Stimulated activated naive CD4-positive, alpha-beta T cell treated with Interleukin-2 at 50 U/mL for 16 hours (primary cell): ENCODE results near the gene N4BP3.
A peak's percentile ranks its signal among the peaks of the same experiment; 100 is the strongest.
"Not testable (repeated sequence)": the region's sequence is repeated elsewhere in the genome, so short reads cannot be mapped to it uniquely, and the experiment has no call there.

Experiments used
- DNase-seq: peaks from one replicate; lab custom pipeline; 2025; lab: John Stamatoyannopoulos, UW

N4BP3 gene, protein sequence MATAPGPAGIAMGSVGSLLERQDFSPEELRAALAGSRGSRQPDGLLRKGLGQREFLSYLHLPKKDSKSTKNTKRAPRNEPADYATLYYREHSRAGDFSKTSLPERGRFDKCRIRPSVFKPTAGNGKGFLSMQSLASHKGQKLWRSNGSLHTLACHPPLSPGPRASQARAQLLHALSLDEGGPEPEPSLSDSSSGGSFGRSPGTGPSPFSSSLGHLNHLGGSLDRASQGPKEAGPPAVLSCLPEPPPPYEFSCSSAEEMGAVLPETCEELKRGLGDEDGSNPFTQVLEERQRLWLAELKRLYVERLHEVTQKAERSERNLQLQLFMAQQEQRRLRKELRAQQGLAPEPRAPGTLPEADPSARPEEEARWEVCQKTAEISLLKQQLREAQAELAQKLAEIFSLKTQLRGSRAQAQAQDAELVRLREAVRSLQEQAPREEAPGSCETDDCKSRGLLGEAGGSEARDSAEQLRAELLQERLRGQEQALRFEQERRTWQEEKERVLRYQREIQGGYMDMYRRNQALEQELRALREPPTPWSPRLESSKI

DNA sequence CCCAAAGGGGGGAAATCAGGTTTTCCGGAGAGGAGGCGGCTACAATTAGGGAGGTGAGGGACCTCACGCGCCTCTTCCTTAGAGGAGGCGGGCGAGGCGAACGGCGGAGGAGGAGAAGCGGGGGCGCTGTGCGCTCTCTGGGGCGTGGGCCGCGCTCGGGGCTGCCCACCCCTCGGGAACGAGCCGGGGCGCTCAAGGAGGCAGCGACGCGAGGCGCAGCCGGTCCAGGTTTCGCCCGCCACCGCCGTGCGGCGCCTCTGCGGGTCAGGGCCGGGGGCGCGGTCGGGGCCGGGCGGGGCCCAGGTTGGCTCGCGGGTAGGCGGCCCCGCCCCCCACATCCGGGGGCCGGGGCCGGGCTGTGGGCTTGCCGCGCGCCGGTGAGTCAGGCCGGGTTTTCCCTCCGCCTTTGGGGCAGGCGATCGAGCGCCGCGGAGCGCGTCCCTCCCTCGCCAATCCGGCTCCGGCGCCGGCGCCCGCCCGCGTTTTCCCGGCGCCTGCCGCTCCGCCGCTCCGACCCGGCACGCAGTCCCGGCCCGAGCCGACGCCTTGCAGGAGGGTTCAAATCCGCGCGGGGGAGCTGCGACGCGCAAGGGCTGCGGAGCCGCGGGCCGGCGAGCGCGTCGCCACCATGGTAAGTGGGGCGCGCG is at the start of gene N4BP3:
TSS of gene N4BP3 (plus strand) at position 392 of the 647 bp plus-strand sequence. CDS start 6,052 bp downstream, outside the sequence.
- peak; percentile 79 for DNase-seq

- DNase-seq, result no peak
Observed at GRCh38 chr5:178067755-178068154, 45.6 kb upstream of the N4BP3 start.

DNA sequence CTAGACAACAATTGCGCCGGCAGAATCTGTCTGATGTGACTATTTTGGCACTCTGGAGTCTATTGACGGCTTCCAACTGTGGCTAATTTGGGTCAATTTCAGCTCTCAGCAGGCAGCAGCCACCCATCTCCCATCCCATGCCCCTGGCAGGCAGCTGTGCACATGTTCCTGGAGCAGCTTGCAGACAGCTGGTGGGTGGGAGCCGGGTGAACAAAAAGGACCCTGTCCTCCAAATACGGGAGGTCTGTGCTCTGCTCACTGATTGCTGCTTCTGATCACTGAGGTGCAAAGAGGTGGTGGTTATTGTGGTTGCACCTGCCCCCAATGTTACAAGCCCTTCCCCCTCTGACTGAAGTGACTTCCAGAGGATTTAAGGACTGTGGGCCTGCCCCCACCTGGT is 45.0 kb upstream of the N4BP3 start:
- DNase-seq, result no peak

- DNase-seq, result no peak
Observed at GRCh38 chr5:178069909-178070308, 43.4 kb upstream of the N4BP3 start.

DNA sequence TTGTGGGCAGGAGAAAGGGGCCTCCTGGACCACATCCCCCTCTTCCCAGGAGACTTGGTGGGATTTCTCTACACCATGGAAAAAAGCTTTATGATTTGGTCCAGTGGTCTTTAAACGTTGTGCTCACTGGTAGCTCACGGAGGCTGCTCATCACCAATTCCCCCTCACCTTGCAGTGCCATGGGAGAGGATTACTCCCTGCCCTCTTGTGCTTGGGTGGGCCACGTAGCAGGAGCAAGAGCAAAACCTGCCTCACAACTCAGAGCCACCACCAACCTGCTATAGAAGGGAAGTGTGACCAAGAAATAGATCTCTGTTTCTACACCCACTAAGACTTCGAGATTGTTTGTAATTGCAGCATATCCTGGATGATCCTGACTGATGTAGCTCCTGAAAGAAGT is 42.2 kb upstream of the N4BP3 start:
- no peak for DNase-seq

DNA sequence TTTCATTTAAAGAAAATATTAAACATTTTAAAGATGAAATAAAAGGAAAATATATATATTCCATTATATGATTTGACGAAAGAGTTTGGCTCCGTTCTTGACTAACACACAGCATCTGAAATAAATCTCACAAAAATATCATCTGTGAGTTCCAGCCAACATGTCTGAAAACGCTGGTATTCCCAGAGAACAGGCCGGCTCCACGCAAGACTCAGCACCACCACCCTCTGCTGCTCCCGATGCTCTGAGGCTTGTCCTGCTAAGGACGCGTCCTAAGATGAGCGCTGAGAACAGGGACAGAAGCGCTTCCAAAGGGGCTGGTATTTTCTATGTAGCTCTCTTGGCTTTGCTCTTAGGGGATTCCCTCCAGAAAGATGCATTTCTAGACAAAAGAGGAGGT is 40.6 kb upstream of the N4BP3 start:
- no peak for DNase-seq

- no peak for DNase-seq
Observed at GRCh38 chr5:178074266-178074952, 38.9 kb upstream of the N4BP3 start.

DNA sequence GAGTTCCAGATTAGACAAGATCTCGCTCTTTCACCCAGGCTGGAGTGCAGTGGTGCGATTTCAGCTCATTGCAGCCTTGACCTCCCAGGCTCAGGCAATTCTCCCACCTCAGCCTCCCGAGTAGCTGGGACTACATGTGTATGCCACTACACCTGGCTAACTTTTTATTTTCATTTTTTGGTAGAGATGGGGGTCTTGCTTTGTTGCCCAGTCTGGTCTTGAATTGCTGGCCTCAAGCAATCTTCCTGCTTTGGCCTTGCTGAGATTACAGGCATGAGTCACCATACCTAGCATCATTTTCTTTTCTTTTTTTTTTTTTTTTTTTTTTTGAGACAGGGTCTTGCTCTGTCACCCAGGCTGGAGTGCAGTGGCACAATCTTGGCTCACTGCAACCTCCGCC is 36.4 kb upstream of the N4BP3 start:
- DNase-seq, result not testable (repeated sequence)

DNA sequence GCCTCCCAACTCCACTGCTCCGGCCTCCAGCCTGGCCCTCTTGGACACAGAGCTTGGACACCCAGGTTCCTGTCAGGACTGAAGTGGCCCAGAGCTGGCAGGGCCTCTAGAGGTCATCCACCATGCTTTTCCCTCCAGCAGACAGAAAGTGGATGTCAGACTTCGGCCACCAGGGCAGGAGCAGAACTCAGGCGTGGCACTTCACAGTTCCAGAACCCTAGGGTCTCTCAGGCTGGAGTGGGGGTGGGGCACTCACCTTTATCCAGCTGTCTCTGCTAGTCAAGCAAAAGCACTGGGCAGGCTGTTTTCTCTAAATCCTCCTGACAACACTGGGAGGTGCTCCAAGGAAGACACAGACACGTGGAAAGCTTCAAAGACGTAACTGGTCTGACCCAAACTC is 35.6 kb upstream of the N4BP3 start:
- no peak for DNase-seq

DNA sequence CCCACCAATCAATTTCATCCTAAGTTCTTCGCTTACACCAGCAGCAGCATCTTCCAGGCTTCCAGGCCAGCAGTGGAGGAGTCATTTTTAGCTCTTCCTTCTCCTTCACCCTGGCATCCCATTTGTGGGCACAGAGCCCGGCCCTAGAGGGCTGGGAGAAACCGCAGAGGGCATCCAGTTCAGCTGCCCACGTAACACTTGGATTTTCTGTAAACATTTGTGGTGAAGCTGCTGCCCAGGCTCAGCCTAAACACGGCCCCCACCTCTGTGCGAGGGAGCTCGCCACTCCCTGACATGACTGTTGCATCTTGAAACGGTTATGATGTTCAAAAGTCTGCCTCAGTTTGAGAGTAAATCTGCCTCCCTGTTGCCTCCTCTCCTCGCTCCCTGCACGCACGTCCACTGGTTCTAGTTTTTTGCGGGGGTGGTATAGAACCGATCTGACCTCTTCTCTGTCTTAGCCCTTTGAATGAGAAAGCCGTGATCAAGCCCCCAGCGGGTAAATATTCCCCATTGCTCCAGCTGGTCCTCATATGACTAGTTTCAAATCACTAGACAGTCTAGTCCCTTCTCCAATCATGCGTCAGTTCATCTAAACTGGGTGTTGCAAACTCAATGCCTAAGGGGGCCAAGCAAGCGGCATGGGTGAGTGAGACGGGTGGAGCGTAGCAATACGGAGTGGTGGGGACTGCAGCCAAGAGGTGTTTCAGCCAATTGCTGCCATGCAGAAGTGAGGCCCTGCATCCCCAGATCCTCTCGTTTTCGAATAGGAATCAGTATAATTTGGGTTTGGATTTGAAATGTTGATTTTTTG is 34.9 kb upstream of the N4BP3 start:
- DNase-seq, result no peak

DNA sequence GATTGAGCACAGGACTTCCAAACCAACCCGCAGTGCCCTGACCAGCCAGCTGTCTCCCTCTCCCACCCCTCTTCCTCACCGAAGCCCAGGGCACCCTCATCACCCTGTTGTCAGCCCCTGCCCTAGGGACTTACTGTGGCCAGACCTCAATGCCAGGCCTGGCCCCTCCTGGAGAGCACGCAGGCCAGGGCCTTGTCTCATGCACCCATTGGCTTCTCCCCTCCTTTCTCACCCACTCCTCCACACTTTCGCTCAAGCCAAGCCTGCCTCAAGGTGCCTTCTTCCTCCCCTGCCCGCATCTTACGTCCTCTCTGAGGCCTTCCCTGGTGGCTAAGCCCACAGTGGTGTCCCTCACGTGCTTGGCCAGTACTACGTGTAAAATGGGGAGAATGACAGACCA is 33.3 kb upstream of the N4BP3 start:
- DNase-seq, result no peak

DNA sequence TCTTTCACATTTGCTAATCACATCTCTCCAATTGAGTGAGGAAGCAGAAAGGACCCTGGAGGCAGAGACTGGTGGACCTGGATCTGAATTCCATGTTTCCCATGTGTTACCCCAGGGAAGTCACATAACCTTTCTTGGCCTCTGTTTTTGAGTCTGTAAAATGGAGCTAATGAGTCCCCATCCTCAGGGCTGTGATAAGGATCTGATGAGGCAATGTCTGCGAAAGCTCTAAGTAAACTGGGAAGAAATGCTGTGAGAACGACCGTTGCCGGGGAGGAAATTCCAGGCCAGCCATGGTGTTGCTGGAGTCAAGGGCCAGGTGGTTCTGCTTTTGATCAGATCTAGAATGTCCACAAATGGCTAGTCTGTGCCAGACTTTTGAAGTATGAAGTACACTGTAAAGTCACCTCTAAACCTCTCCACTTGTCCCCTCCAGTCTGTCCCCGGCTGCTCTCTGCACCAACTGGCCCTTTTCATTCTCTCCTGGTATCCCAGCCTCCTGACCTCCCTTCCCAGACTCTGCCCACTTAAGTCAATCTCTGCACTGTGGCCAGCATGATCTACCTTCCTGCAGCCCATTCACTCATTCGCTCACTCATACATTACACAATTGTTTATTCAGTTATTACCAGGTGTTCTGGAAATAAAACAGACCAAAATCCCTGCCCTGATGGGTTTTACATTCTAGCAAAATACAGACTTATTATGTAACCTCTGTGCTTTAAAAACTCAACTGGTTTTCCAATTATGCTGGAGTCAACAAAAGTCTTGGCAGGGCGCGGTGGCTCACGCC is 32.5 kb upstream of the N4BP3 start:
- DNase-seq, result no peak

- no peak for DNase-seq
Observed at GRCh38 chr5:178081571-178082243, 31.6 kb upstream of the N4BP3 start.

DNA sequence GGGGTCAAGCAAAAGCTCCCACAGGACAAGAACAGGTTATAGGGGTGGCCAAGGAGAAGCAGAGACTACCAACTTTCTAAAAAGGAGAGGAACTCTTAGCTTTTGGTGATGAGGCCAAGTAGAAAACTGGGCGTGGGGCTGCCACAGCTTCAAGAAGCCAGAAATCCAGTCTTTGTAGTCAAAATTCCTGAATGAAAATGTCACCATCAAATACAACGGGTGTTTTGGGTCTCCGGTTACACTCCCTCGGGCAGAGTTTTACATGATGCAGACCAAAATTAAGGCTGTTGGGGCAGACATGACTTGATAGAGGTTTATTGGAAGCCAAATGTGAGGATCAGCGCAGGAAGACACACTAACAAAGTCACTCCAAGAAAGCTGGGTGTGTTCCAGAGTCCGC is 29.4 kb upstream of the N4BP3 start:
- no peak for DNase-seq

DNA sequence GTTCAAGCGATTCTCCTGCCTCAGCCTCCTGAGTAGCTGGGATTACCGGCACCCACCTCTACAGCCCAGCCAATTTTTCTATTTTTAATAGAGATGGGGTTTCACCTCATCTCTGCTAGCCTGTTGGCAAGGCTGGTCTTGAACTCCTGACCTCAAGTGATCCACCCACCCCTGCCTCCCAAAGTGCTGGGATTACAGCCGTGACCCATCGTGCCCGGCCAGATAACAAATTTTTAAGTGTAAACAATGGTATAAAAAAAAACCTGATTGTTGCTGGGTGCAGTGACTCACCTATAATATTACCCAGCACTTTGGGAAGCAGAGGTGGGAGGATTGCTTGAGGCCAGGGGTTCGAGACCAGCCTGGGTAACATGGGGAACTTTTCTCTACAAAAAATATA is 28.0 kb upstream of the N4BP3 start:
- DNase-seq, result no peak

DNA sequence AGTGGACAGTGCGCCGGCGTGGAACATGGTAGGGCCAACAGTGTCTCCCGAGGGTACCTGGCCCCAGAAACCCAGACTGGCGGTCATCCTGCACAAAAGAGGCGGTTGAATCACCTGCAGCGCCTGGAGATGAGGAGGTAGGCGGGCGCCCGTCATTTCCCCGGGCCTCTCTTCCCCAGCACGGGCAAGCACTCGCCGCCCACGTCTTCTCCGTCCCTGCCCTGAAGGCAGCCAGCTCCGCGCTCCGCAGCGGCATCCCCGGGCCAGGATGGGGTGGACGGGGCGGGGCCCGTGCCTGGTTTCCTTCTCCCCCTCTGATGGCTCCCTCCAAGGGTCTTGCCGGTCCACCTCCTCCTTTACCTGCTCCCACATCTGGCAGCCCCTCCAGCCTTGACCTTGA is 27.1 kb upstream of the N4BP3 start:
- no peak for DNase-seq

DNA sequence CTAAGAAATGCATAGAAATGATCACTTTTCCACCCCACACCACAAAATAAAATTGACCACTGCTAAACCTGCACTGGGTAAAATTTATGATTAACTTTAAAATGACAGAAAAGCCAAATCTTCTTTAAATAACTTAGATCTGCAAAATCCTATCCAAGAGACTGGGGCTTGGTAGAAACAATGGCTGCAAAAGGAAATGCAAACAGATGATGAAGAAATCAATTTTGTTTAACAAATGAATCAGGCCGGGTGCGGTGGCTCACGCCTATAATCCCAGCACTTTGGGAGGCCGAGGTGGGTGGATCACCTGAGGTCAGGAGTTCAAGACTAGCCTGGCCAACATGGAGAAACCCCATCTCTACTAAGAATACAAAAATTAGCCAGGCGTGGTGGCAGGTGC is 26.1 kb upstream of the N4BP3 start:
- not testable (repeated sequence) for DNase-seq

DNA sequence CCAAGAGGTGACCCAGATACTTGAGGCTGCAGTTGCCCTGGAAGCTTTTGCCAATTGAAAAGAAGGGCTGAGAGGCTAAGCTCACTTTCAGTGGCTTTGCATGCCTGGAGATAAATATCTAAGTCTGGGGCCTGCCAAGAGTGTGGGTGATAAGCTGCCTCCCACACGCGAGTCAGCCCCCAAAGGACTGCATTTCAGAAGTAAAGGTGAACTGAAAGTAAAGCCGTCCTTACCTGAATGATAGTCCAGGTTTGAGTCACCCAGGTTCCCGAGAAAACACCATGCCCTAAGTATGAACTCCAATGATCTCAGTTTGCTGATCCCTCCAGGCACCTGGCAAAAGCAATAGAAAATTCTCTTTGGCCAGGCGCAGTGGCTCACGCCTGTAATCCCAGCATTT is 22.5 kb upstream of the N4BP3 start:
- DNase-seq, result no peak

- DNase-seq, result no peak
Observed at GRCh38 chr5:178093134-178093533, 20.2 kb upstream of the N4BP3 start.

DNA sequence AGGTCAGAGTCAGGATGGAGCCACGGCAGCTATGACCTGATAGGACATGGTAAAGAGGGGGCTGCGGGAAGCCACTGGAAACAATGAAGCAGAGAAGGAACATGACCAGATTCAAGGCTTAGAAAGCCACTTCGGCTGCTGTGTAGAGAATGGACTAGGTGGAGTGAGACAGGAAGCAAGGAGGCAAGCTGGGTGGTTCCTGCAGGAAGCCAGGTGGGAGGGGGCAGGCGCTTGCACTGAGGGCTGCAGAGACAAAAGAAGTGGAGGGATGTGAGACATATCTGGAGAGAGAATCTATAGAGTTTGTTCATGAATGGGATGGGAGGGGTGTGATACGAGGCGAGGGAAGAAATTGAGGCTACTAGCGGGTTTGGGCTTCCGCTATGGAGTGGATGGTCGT is 19.0 kb upstream of the N4BP3 start:
- no peak for DNase-seq

GRCh38 chr5:178098685-178099084 is 14.6 kb upstream of the N4BP3 start:
- DNase-seq, result no peak
